ENCODE data around the gene SRSF3.
A peak's percentile ranks its signal among the peaks of the same experiment; 100 is the strongest.
"Not testable (repeated sequence)": the region's sequence is repeated elsewhere in the genome, so short reads cannot be mapped to it uniquely, and the experiment has no call there.

SRSF3 gene

DNA sequence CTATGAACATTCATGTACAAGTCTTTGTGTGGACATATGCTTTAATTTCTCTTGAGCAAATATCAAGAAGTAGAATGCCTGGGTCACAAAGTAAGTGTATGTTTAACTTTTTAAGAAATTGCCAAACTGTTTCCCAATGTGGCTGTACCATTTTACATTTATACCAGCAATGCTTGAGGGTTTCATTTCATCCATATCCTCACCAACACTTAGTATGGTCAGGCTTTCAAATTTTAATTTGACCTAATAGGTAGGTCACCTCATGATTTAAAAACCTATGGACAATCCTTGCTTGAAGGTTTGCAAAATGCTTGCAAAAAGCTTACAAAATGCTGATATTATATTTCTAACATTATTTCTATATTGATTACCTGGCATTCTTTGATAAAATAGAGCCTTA is 19.5 kb upstream of the SRSF3 start:
- DNase-seq = no peak

DNA sequence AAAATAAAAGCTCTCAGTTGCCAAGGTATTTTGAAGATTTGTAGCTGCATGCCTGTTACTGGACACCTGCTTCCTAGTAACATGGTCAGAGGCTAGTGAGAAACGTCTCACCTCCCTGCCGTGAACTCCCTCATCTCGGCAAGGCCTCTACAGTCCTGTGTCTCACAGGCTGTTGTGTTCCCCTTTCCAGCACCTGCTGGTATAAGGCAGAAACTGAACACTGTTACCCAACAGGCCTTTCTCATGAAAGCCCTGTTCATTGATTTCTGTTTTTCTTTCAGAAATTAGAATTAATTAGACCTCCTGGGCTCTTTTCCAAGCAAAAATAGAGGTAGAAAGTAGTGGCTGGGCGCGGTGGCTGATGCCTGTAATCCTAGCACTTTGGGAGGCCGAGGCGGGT is 17.6 kb upstream of the SRSF3 start:
- no peak for DNase-seq

DNA sequence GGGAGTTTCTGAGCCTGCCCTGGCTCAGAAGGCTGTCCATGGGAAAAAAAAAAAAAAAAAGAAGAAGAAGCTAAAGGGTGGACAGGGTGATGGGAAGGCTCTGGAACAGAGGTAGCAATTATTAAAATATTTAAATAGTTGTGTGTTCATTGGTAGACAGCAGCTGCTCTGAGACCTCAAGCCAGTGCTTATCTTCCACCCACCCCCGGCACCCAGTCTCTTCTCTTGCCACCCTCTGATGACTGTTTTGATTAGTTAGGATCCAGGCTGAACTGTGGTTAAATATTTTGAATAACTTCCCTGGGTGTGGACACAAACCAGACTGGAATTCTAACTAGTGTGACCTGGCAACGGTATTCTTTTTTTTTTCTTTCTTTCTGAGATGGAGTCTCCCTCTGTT is 16.9 kb upstream of the SRSF3 start:
- no peak for DNase-seq

DNA sequence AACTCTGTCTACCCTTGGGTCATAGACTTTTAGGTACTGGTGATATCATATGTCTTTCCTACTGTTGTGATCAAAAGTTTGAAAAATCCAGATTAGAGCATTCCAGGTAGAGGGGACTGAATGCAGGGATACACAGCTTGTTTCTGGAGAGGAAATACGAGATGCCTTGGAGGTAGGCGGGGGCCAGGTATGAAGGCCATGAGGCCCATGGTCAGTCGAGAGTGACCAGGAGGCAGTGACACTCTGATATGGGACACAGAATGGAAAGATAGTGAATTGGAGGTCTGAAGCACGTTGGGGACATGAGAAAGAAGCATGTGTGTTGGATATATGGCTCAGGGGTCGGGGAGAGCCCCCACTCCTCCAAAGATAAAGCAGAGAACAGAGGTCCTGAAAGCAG is 16.1 kb upstream of the SRSF3 start:
- no peak for DNase-seq

DNA sequence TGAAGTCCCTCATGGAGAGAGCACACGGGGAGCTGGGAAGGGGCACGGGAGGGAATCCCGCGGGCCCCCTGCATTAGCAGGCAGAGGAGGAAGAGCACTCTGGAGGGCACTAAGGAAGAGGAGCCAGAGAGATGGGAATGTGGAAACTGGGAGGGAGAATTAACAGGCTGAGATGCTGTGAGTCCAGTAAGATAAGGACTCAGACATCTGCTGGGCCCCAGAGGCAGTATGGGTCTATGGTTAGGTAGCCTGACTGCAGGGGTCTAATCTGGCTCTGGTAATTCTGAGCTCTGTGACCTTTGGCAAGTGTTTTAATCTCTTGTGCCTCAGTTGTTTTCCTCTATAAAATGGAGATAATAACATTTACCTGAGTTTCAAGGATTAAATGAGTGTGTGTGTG is 15.7 kb upstream of the SRSF3 start:
- DNase-seq = no peak

DNA sequence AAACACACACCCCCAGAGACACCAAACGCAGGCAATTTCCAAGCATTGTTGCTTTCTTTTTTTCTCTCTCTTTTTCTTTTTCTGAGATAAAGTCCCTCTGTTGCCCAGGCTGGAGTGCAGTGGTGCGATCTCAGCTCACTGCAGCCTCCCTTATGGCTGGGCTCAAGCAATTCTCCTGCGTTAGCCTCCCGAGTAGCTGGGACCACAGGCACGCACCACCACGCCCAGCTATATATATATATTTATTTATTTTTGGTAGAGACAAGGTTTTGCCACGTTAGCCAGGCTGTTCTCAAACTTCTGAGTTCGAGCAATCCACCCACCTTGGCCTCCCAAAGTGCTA is 14.0 kb upstream of the SRSF3 start:
- no peak for DNase-seq

DNA sequence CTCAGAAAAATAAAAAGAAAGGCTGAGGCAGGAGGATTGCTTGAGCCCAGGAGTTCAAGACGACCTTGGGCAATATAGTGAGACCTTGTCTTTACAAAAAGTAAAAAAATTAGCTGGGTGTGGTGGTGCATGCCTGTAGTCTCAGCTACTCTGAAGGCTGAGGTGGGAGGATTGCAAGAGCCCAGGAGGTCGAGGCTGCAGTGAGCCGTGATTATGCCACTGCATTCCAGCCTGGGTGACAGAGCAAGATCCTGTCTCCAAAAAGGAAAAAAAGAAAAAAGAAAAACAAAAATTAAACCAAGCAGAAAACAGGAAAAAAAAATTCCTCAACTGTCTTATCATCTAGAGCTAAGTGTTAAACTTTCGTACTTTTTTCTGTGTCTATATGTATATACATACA is 12.4 kb upstream of the SRSF3 start:
- no peak for DNase-seq

DNA sequence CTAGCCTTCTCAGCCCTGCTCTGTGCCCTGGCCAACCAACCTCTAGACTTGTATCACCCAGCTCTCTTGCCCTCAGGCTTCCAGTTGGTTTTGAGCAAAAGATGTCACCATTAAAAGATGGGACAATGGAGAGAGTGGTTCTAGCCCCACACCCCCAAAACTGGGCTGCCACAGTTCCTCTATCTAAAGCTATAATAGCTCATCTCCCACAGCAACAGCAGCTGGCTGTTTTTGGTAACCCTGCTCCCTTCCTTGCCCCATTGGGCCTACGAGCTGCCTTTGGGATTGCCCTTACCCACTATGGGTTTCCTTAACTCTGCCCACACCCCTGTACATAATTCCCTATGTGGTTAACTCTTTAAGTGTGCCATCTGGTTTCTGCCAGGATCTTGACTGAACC is 7.6 kb upstream of the SRSF3 start:
- DNase-seq = no peak

DNA sequence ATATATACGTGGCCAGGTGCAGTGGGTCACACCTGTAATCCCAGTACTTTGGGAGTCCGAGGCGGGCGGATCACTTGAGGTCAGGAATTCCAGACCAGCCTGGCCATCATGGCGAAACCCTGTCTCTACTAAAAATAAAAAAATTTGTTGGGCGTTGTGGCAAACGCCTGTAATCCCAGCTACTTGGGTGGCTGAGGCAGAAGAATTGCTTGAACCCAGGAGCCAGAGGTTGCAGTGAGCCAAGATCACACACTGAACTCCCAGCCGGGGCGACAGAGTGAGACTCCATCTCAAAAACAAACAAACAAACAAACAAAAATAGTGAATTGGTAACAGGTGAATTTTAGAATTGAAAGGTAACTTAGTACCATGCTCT is 5.1 kb upstream of the SRSF3 start:
- DNase-seq = not testable (repeated sequence)

DNA sequence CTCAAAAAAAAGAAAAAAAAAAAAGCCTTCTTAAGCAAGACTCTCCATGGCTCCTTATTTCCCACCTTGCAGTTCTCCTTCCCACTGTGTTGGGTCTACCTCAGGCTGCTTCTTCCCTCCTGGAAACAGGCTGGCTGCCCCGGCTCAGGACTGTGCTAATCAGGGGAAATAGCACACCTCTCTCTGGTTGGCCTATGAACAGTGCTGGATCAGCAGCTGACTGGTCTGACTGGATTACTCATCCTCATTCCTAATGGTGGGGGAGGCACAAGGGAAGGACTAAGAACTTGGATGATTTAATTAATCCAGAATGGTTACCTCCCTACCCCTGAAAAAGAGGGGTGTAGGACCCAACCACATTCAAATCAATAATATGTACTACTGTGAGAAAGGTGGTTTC is 3.9 kb upstream of the SRSF3 start:
- no peak for DNase-seq

DNA sequence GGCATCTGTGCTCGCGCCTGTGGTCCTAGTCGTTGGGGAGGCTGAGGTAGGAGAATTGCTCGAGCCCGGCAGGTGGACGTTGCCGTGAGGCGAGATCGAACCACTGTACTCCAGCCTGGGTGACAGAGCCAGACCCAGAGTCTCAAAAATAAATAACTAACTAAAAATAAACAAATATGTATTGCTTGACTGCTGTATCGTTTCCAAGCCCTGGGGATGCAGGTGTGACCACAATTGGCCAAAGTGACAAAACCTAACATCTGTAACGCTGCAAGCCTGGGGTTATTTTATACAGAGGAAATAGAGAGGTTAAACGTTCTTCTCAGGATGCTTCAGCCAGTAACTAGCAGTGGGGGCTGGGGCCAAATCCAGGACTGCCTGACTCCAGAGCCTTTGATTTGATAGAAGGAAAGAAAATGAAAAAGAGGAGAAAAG is 1.9 kb upstream of the SRSF3 start:
- DNase-seq = no peak

DNA sequence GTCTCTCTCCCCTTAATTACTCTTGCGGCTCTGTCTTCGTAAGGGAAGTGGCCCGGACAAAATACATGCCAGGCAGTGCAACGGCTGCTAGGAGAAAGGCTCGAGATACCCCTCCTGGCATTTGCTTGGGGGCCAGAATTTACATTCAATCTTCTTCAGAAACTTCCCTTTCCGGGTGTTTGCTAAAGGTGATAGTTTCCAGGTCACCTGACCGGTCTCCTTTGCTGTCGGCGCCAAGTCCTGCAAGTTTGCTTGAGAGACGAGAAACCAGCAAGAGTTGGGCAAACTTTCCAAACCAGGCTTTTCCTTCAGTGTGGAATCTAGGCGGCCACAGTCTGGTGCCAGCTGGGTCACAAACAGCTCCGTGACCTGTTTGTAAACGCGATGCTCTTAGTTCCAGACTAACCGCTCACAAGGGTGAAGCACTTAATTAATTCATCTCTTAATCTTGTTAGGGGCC is 563 bp upstream of the SRSF3 start:
- DNase-seq = peak in 33 of 51 donors; percentile 26 to 86 (median 68)

DNA sequence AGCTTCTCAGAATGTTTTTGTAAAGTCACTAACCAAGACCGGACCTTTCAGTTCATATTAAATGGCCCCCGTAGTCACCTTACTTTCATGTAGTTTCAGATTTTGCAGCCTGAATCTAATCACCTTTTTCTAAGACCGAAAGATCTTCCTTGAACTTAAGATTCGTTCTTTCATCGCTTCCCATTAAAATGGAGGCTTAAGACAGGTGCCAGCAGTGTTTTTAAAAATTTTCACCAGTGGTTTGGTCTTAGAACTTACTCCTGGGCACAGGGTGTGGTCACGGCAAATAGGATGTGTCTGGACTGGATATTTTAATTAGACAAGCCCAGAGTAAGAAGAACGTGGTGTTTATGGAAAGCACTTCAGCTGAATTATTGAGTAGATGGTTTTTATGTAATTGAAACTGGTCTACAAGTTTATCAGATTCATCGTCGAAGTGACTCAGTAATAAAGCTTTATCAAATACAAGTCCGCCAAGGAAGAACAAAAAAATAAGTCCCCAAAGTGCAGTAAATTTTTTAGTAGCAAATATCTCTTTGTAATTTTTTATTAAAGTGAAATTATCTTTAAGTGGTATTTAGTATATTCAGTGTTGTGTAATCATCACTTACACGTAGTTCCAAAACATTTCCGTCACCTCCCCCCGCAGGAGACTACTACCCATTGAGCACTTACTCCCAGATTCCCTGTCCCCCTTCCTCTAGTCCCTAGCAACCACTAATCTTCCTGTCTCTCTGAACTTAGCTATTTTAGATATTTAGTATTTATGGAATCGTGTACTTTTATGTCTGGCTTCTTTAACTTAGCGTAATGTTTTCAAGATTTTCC is 868 bp downstream of the SRSF3 start:
- DNase-seq = peak in 12 of 51 donors; percentile 10 to 73 (median 25)

DNA sequence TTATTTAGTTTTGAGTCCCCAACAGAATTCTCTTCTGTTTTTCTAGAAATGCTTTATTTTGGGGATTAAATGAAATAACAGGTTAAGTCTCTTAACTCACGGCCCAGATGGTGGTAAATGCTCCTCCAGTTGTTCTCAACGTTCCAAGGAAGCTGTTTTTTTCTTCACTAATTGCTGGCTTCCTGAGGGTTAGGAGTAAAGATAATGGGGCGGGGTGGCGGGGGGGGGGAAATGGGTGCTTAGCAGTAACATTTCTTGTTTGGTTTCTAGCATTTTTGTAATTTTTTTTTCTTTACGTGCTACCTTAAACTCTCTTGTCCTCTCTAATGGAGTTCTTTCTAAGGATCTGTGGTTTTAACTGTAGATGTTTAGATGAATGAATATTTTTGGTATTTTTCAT is 2.2 kb downstream of the SRSF3 start:
- DNase-seq = no peak

DNA sequence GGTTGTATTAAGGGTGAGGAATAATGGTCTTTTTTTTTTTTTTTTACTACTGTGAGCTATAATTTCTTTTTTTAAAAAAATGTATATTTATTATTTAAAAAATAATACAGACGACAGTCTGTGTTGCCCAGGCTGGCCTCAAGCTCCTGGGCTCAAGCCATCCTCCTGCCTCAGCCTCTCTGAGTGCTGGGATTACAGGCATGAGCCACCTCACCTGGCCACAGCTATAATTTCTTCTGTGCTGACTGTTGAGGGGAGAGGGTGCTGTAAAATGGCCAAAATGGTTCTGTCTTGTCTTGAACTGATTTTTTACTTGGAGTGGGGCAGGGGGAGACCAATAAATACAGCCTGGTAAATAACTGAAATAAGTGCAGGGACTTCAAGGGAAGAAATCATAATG is 3.6 kb downstream of the SRSF3 start:
- no peak for DNase-seq

DNA sequence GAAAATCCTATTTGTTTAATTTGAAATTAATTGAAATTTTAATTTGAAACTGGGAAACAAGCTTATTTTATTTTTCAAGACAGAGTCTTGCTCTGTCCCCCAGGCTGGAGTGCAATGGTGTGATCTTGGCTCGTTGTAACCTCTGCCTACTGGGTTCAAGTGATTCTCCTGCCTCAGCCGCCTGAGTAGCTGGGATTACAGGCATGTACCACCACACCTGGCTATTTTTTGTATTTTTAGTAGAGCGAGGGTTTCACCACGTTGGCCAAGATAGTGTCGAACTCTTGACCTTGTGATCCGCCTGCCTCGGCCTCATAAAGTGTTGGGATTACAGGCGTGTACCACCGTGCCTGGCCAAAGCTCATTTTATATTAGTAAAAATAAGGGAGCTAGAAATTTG is 4.2 kb downstream of the SRSF3 start:
- DNase-seq = no peak

DNA sequence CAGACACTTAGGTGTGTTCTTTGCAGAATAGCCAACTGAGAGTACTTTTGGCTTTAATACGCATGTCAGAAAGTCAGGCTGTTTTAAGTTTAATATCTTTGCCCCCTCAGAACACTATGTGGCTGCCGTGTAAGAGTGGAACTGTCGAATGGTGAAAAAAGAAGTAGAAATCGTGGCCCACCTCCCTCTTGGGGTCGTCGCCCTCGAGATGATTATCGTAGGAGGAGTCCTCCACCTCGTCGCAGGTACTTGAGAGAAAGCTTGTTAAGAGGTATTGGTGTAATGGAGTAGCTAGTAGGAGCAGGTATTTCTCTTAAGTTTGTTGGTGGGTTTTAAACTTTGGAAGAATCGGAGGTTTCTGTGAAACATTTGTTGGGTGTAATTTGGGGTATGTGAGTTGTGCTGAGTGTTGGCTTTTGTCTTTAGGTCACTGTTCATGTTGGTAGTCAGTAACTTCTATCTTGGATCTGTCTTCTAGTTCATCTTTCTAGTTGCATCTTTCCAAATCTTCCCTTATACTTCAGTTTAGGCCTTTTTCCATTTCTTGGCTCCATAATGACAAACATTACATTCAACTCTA is 4.7 kb downstream of the SRSF3 start:
- DNase-seq = no peak

DNA sequence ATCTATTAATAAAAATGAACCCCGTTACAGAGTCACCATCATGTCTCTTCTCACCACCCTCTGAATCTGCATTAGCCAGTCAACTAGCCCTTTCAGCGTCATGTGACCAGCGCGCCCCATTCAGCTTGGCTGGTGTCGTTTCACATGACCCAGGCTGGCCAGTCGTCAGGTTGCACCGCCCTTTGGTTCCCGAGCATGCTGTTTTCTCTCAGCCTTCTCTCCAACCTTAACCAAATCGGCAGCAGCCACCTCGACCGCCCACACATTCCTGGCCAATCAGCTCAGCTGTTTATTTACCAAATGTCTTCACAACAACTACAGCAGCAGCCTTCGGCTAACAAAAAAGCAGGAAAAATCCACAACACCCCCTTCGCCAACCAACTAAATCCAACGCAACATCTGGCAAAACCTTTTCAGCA is 5.6 kb downstream of the SRSF3 start:
- peak in 13 of 51 donors; percentile 9 to 44 (median 29) for DNase-seq

DNA sequence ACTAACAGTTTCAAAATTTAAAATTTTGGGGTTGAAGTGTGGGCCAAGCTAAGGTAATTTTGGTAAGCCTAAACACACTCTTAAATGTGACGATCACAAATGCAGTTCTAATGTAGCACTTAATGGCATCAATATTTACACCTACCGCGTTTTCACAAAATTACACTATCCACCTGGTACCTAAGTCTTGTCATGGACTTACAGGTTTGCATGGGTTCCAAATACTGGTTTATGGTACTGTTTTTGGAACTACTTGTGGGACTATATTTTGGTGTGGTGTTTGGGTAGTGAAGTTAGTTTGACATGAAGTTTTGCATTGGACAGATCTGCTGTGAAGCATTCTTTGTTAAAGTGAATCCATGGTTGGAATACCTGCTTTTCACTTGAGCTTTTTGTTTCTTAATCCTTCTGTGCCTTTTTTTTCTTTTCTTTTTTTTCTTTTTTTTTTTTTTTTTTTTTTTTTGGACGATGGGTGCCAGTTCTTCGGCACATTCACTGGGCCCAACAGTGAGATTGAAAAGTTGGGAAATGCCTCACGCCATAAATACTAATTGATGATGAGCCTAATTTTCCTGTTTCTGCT is 6.5 kb downstream of the SRSF3 start:
- no peak for DNase-seq

DNA sequence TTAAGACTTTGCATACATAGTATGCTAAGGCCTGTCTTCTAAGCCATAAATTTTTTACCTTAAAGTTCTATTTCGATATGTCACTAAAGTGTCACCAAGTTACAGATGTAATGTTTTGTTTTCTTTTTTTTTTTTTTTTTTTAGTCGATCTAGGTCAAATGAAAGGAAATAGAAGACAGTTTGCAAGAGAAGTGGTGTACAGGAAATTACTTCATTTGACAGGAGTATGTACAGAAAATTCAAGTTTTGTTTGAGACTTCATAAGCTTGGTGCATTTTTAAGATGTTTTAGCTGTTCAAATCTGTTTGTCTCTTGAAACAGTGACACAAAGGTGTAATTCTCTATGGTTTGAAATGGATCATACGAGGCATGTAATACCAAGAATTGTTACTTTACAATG is 7.7 kb downstream of the SRSF3 start:
- DNase-seq = not testable (repeated sequence)

DNA sequence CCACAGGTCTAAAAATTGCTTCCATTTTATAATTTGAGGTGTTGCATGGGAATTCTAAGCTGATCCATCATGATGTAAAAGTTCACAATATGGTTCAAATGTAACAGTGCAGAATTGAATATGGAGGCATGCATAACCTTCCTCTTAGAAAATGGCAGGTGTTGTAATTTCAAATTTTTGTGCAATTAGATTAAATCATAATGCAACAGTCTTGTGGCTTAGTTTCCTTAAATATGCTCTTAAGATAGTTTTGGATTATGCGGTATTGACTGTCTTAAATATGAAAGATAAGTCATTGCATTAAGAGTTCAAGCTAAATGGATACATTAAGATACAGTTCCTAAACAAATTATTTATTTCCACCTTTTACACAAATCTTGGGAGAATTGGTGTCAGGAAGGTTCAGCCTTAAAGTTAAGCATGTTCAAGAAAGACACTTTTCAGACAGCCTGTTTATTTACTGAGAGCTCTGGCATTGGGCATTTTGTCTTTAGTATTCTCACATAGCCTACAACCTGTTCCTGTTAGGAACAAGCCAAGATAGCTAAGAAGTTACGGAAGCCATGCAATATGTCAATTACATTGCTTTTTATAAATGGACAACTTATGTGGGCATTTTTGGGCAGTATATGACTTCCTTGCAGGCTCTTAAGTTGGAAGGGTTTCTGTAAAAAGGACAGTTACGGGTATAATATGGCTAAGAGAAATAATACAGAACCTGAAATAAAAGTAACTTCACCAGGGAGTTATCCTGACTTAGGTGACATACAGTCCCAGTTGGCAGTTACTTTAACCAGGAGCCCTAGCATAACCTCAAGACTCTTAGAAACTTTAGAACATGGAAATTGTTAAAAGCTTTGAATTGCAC is 9.3 kb downstream of the SRSF3 start:
- no peak for DNase-seq
